GM23248 (cell line): Measurements from ENCODE around the gene EPB41L4B. TPM values are rescaled to one million over a fixed set of nuclear protein-coding genes. Genes with fewer than 3 reads are reported as not detected.
A peak's percentile ranks its signal among the peaks of the same experiment; 100 is the strongest.

Source experiments
- DNase-seq: peaks from one replicate; pipeline ENCODE4 v3.0.0-alpha.2; 2015
- H2AFZ ChIP-seq: fragments of 200-600 bp; sonication (generic); 2 replicates; pipeline ENCODE4 v1.6.1; 2016; ENCODE audit warnings: antibody characterized with exemption
- H3F3A ChIP-seq: fragments of 200-600 bp; sonication (generic); 2 replicates; pipeline ENCODE4 v1.6.1; 2016; ENCODE audit warnings: mild to moderate bottlenecking, antibody characterized with exemption, mixed run types; ENCODE audit not compliant: insufficient read depth
- H3K27ac ChIP-seq: fragments of 200-600 bp; sonication (generic); 2 replicates; pipeline ENCODE4 v1.5.1; 2016; ENCODE audit warnings: mild to moderate bottlenecking
- H3K27me3 ChIP-seq: fragments of 200-600 bp; sonication (generic); replicated peaks from 2 replicates; pipeline ENCODE4 v1.6.1; 2016; ENCODE audit warnings: mild to moderate bottlenecking; ENCODE audit not compliant: insufficient read depth
- H3K36me3 ChIP-seq: fragments of 200-600 bp; sonication (generic); 2 replicates; pipeline ENCODE4 v1.6.1; 2016; ENCODE audit warnings: low read depth, mild to moderate bottlenecking
- H3K4me1 ChIP-seq: fragments of 200-600 bp; sonication (generic); 2 replicates; pipeline ENCODE4 v1.6.1; 2016; ENCODE audit warnings: mild to moderate bottlenecking; ENCODE audit not compliant: insufficient read depth
- H3K4me2 ChIP-seq: fragments of 200-600 bp; sonication (generic); one replicate; pipeline ENCODE4 v1.6.1; 2016; ENCODE audit warnings: mild to moderate bottlenecking; ENCODE audit not compliant: unreplicated experiment
- H3K4me3 ChIP-seq: fragments of 200-600 bp; sonication (generic); 2 replicates; pipeline ENCODE4 v1.5.1; 2016; ENCODE audit warnings: mild to moderate bottlenecking
- H3K79me2 ChIP-seq: fragments of 200-600 bp; sonication (generic); 2 replicates; pipeline ENCODE4 v1.6.1; 2016; ENCODE audit warnings: mild to moderate bottlenecking; ENCODE audit not compliant: insufficient read depth
- H3K9ac ChIP-seq: fragments of 200-600 bp; sonication (generic); 2 replicates; pipeline ENCODE4 v1.6.1; 2016; ENCODE audit warnings: mild to moderate bottlenecking
- H3K9me2 ChIP-seq: fragments of 200-600 bp; sonication (generic); 2 replicates; pipeline ENCODE4 v1.6.1; 2016; ENCODE audit warnings: mixed run types, mild to moderate bottlenecking, moderate library complexity; ENCODE audit not compliant: insufficient read depth
- H3K9me3 ChIP-seq: fragments of 200-600 bp; sonication (generic); one replicate; pipeline ENCODE4 v1.6.1; 2017; ENCODE audit warnings: low read depth
- H4K20me1 ChIP-seq: fragments of 200-600 bp; sonication (generic); 2 replicates; pipeline ENCODE4 v1.6.0; 2016; ENCODE audit not compliant: insufficient read depth
- EZH2 ChIP-seq: fragments of 200-600 bp; sonication (generic); IDR thresholded peaks from 2 replicates; pipeline ENCODE4 v1.6.1; 2018; ENCODE audit warnings: antibody characterized with exemption, mild to moderate bottlenecking; ENCODE audit not compliant: insufficient read depth, poor library complexity, severe bottlenecking
- EZH2phosphoT487 ChIP-seq: fragments of 200-600 bp; sonication (generic); IDR thresholded peaks from 2 replicates; pipeline ENCODE4 v1.6.1; 2018; ENCODE audit warnings: antibody characterized with exemption, moderate library complexity, mild to moderate bottlenecking, low read depth; ENCODE audit not compliant: insufficient read depth
- WGBS, 2 experiments: methylation state at CpG; one replicate each; pipeline ENCODE4 v1.1.6; 2015 to 2017; ENCODE audit warnings: low lambda C conversion rate in 2 of 2, low coverage in 1 of 2; ENCODE audit errors: missing lambda C conversion rate in 2 of 2; 5-methylcytosine and 5-hydroxymethylcytosine counted together
- in situ Hi-C: fragments of 300-500 bp; cut with MboI; formaldehyde crosslinking; loops from 2 replicates; pipeline ENCODE4 v1.15.0; 2020
- polyA plus RNA-seq: library from polyadenylated mRNA; unstranded; fragments of >200 nt; fragmentation: Nextera tagmentation; extraction: Ambion mirVana; gene quantifications from 2 replicates; pipeline ENCODE4 v1.2.1, GENCODE V29; 2016
- total RNA-seq: library from RNA; depleted of rRNA; stranded (reverse); fragments of >200 nt; shearing (Covaris generic); gene quantifications from 2 replicates; pipeline ENCODE4 v1.2.3, GENCODE V29; 2014

The EPB41L4B gene
- total and polyA plus RNA-seq, 2 experiments from 2014 or later = 0.33 to 0.76 TPM

GRCh38 chr9:109172935-109173334 is 147.9 kb downstream of the EPB41L4B start:
- Histone ChIP-seq H2AFZ (no peak overlapping the region), H3K4me3 (no peak overlapping the region), H3K36me3 (no peaks in the 10 kb centered on the region), H3K4me2 (no peak overlapping the region), H4K20me1 (no peaks in the 10 kb centered on the region), H3K27me3 (peaks cover 4% of the 10 kb centered on the region; the same call in 1 of the 2 replicates), H3K27ac (no peak overlapping the region), H3K9me3 (no peaks in the 10 kb centered on the region), H3K9me2 (no peaks in the 10 kb centered on the region), H3K79me2 (no peaks in the 10 kb centered on the region), H3K4me1 (no peaks in the 10 kb centered on the region), H3F3A (no peaks in the 10 kb centered on the region), H3K9ac (no peak overlapping the region)
- in situ Hi-C loops = no loop called here
- 13 to 15% methylated on average over 1 of the region's 1 CpG for WGBS, 2 experiments
- TF ChIP-seq EZH2phosphoT487 (no peak), EZH2 (no peak)
- DNase-seq = no peak

GRCh38 chr9:109171926-109172325 is 148.9 kb downstream of the EPB41L4B start:
- H3K9ac ChIP-seq = no peak overlapping the region
- H2AFZ ChIP-seq = no peak overlapping the region
- H3K36me3 ChIP-seq = no peaks in the 10 kb centered on the region
- WGBS, 2 experiments = 59 to 61% methylated on average over 3 of the region's 3 CpGs
- H3K9me2 ChIP-seq = no peaks in the 10 kb centered on the region
- H3F3A ChIP-seq = no peaks in the 10 kb centered on the region
- TF ChIP-seq EZH2 = no peak
- TF ChIP-seq EZH2phosphoT487 = no peak
- no peaks in the 10 kb centered on the region for H3K4me1 ChIP-seq
- no peaks in the 10 kb centered on the region for H4K20me1 ChIP-seq
- no peak overlapping the region for H3K27ac ChIP-seq
- H3K79me2 ChIP-seq = no peaks in the 10 kb centered on the region
- H3K4me2 ChIP-seq = no peak overlapping the region
- H3K9me3 ChIP-seq = no peaks in the 10 kb centered on the region
- peaks cover 12% of the 10 kb centered on the region for H3K27me3 ChIP-seq
- no peak overlapping the region for H3K4me3 ChIP-seq
- DNase-seq = peak; percentile 40
- in situ Hi-C loops = no loop called here

DNA sequence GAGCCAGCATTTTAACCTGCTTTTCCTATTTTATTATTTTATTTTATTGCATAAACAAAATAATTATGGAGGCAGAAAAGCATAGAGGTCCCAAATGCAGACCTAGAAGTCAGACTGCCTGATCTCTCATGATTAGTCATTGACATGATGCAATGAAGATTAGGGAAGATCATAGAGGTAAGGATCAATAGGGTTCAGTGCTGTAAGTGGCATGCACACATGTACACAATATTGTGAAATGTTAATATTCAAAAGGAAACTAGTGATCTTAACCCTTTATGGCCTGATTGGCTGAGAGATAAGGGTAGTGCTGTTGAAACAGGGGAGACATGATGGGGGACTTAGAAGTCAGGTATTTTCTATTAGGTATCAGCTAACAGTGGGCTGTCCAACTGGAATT is 152.7 kb downstream of the EPB41L4B start:
- H3K36me3 ChIP-seq = no peaks in the 10 kb centered on the region
- H3K27me3 ChIP-seq = peaks cover 40% of the 10 kb centered on the region

GRCh38 chr9:109167716-109168115 is 153.1 kb downstream of the EPB41L4B start:
- no peak overlapping the region for H2AFZ ChIP-seq
- DNase-seq = no peak
- H3K9me2 ChIP-seq = no peaks in the 10 kb centered on the region
- no peaks in the 10 kb centered on the region for H3K9me3 ChIP-seq
- H3K27ac ChIP-seq = no peak overlapping the region
- H3K4me1 ChIP-seq = no peaks in the 10 kb centered on the region
- peaks cover 44% of the 10 kb centered on the region for H3K27me3 ChIP-seq
- no peaks in the 10 kb centered on the region for H4K20me1 ChIP-seq
- H3K79me2 ChIP-seq = no peaks in the 10 kb centered on the region
- in situ Hi-C loops = no loop called here
- TF ChIP-seq EZH2 = no peak
- no peak for TF ChIP-seq EZH2phosphoT487
- no peaks in the 10 kb centered on the region for H3K36me3 ChIP-seq
- WGBS, 2 experiments = 94% methylated on average over 5 of the region's 5 CpGs
- no peak overlapping the region for H3K9ac ChIP-seq
- no peak overlapping the region for H3K4me2 ChIP-seq
- no peaks in the 10 kb centered on the region for H3F3A ChIP-seq
- H3K4me3 ChIP-seq = no peak overlapping the region

More for the DNA sequence above, 152.7 kb downstream of the EPB41L4B start:
- Histone ChIP-seq H3K79me2 (no peaks in the 10 kb centered on the region), H3K27ac (no peak overlapping the region), H2AFZ (no peak overlapping the region), H3K9ac (no peak overlapping the region), H3K9me2 (no peaks in the 10 kb centered on the region), H3F3A (no peaks in the 10 kb centered on the region), H3K4me3 (no peak overlapping the region), H3K4me1 (no peaks in the 10 kb centered on the region), H3K9me3 (no peaks in the 10 kb centered on the region), H3K4me2 (no peak overlapping the region), H4K20me1 (no peaks in the 10 kb centered on the region)
- TF ChIP-seq EZH2 (no peak), EZH2phosphoT487 (no peak)
- peak; percentile 16 for DNase-seq
- in situ Hi-C loops = no loop called here
